T-helper 1 cell treated with Interleukin-12 subunit alpha and Interleukin-12 subunit beta and Interleukin-4 antibody, amounts not matched to agents 30 μg/mL and 1 μg/mL, for 36 hours (primary cell): ENCODE measurements around the gene SLC27A3.

Source experiments
- H3K27ac Mint-ChIP-seq: one replicate; pipeline ENCODE4 v1.8.0; 2021; ENCODE audit warnings: mild to moderate bottlenecking, mixed read lengths
- H3K27me3 Mint-ChIP-seq: one replicate; pipeline ENCODE4 v1.8.0; 2021; ENCODE audit warnings: low read depth, mixed read lengths
- H3K36me3 Mint-ChIP-seq: one replicate; pipeline ENCODE4 v1.8.0; 2021; ENCODE audit warnings: low read depth, mixed read lengths
- H3K4me1 Mint-ChIP-seq: one replicate; pipeline ENCODE4 v1.8.0; 2021; ENCODE audit warnings: low read depth, mixed read lengths
- H3K4me3 Mint-ChIP-seq: one replicate; pipeline ENCODE4 v1.8.0; 2021; ENCODE audit warnings: mild to moderate bottlenecking, moderate library complexity, mixed read lengths
- H3K9me3 Mint-ChIP-seq: one replicate; pipeline ENCODE4 v1.8.0; 2021; ENCODE audit warnings: mixed read lengths

Gene SLC27A3, protein sequence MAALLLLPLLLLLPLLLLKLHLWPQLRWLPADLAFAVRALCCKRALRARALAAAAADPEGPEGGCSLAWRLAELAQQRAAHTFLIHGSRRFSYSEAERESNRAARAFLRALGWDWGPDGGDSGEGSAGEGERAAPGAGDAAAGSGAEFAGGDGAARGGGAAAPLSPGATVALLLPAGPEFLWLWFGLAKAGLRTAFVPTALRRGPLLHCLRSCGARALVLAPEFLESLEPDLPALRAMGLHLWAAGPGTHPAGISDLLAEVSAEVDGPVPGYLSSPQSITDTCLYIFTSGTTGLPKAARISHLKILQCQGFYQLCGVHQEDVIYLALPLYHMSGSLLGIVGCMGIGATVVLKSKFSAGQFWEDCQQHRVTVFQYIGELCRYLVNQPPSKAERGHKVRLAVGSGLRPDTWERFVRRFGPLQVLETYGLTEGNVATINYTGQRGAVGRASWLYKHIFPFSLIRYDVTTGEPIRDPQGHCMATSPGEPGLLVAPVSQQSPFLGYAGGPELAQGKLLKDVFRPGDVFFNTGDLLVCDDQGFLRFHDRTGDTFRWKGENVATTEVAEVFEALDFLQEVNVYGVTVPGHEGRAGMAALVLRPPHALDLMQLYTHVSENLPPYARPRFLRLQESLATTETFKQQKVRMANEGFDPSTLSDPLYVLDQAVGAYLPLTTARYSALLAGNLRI

DNA sequence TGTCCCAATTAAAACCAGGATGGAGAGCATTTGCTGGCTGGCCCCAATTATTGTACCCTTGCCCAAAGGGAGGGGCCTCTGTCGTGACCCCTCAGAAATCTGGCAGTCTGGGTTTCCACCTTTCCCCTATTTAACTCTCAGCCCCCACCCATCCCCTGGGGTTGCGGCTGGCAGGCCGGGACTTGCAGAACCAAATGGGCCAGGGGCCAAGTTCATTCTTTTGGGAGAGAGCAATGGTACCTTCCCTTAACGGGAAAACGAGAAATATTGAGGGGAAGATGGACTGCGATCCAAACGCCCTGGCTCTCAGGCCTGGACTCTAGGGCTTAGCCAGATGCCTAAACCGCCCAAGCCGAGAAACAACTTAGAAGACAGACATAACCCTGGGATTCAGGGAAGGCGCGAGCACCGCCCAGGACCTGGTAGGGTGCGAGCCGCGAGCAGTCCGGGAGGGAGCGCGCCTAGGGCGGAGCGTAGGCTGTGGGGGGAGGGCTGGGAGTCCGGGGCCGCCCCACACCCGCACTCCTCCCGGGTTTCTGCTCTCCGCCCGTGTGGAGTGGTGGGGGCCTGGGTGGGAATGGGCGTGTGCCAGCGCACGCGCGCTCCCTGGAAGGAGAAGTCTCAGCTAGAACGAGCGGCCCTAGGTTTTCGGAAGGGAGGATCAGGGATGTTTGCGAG is at the start of gene SLC27A3:
TSS of gene SLC27A3 (plus strand) at position 628 of the 678 bp plus-strand sequence. CDS start 91 bp downstream, outside the sequence.
- no peaks in the 10 kb centered on the region for H3K27me3 Mint-ChIP-seq
- peak within 1 kb of the TSS; percentile 77 for H3K27ac Mint-ChIP-seq
- H3K4me1 Mint-ChIP-seq, result peaks cover 17% of the 10 kb centered on the region
- H3K4me3 Mint-ChIP-seq, result peak within 1 kb of the TSS; percentile 79
- H3K9me3 Mint-ChIP-seq, result no peaks in the 10 kb centered on the region
- H3K36me3 Mint-ChIP-seq, result peaks cover 32% of the 10 kb centered on the region

DNA sequence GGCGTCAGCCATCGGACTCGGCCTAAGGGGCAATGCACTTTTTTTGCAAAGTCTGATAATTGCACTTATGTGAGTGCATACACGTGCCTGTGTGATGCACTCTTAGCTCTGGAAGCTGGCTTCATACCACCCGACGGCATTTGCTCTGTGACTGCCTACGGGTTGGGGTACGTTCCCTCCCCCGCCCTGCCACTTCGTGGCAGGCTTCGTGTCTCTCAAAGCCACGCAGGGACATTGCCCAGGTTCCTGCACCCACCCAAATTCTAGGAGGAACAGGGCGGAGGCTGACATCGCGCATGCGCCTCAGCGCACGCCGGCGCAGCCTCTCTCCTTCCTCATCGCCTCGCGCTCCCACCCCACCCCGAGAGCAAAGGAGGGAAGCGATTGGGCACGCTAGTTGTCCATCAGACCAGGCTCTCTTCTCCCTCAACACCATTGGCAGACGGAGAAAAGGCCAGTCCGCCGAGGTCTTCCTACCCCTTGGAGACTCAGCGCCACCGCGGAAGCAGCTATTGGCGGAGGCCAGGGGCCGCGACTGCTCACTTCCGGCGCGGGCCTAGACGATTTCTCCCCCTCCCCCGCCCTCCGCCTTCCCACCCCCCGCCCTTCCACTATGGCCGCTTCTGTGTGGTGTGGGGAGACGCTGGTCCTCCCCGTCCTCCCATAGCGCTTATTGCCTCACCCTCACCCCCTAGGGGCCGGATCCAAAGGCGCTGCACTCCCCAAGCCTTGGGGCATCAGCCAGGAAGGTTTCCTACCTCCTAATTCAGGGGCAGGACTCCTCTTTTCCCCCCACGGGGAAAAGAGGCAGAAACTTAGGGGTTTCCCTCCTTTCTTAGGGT is 47.5 kb upstream of the SLC27A3 start, which contains the start of gene INTS3:
TSS of gene INTS3 (plus strand) at position 588 of the 842 bp plus-strand sequence. CDS start 585 bp downstream, outside the sequence.
- Mint-ChIP-seq H3K4me3 (peak within 1 kb of the TSS; percentile 98), H3K27me3 (no peaks in the 10 kb centered on the region), H3K4me1 (peaks cover 16% of the 10 kb centered on the region), H3K27ac (peak within 1 kb of the TSS; percentile 95), H3K9me3 (no peaks in the 10 kb centered on the region), H3K36me3 (peaks cover 11% of the 10 kb centered on the region)

DNA sequence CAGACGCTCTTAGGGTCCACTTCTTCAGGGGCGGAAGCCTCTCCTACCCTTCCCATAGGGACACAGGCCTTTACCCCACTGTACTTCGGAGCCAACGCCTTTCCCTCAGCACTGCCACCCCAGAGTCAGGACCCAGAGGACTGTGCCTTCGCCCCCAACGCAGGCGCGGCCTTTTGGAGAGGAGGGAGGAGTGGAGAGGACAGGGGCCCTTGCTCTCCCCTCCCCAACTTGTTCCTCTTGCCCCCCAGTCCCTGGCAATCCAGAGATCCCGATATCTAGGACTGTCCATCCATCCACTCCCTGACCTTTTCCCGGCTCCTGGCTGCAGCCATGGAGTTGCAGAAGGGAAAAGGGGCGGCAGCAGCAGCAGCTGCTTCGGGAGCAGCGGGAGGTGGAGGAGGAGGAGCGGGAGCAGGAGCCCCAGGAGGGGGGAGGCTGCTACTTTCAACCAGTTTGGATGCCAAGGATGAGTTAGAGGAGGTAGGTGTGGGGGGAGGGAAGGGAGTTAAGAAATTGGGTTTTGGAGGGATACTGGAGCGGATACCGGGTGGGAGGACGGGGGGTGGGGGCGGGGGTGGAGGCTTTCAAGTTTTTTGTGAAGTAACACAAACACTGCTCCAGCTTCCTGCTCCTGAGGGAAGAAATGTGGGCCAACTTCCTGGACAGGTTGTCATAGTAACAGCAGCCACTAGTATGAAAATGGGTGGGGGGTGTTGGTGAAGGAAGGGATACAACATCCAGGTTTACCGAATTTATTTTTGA is 46.7 kb upstream of the SLC27A3 start:
- Mint-ChIP-seq H3K4me3 (peak overlapping the region; percentile 98), H3K27ac (peak overlapping the region; percentile 95), H3K4me1 (peaks cover 14% of the 10 kb centered on the region), H3K36me3 (peaks cover 11% of the 10 kb centered on the region), H3K9me3 (no peaks in the 10 kb centered on the region), H3K27me3 (no peaks in the 10 kb centered on the region)

DNA sequence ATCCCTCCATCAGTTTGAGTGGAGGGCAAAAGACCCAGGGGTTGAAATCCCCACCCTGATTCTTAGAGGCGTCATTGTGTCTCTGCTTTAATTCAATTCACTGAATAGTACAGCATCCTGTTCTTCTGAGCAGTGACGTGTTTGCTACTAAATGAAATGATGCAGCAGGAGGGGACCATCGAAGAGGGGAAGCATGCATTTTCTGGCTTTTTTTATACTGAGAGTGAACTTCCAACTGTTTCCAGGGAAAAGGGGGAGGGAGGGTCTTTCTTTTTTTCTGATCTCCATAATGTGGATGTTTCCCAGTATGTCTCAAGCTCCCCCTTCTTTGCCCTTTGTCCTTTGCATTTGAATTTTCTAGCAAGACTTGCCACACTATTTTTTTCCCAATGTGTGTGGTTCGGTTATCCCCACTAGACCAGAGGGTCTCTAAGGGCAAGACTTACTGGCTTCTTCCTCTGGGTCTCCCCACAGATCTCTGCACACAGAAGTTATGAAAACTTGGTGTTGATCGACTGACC is 44.7 kb upstream of the SLC27A3 start:
- H3K27me3 Mint-ChIP-seq, result no peaks in the 10 kb centered on the region
- H3K4me1 Mint-ChIP-seq, result peaks cover 14% of the 10 kb centered on the region
- H3K4me3 Mint-ChIP-seq, result peak overlapping the region; percentile 51
- peaks cover 16% of the 10 kb centered on the region for H3K36me3 Mint-ChIP-seq
- no peaks in the 10 kb centered on the region for H3K9me3 Mint-ChIP-seq
- H3K27ac Mint-ChIP-seq, result peak overlapping the region; percentile 64

DNA sequence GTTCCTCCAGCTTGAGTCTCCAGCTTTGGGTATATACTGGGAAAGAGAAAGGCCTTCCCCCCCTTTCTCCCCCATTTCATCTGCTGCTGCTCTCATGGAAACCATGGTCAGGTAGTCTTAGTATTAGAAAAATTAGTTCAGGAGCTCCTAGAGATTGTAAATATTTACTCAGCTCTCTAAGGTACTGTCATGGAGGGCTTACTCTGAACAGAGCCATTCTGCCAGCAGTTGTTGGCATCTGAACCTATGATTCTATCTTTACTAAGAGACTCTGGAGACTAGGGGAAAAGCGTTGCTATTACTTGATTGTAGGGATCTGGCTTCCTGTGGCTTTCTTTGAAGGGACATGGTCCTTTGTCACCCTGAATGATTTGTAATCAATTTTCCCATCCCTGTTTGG is 41.2 kb upstream of the SLC27A3 start:
- peaks cover 14% of the 10 kb centered on the region for H3K36me3 Mint-ChIP-seq
- H3K27ac Mint-ChIP-seq, result no peak overlapping the region
- no peaks in the 10 kb centered on the region for H3K9me3 Mint-ChIP-seq
- no peak overlapping the region for H3K4me3 Mint-ChIP-seq
- peaks cover 12% of the 10 kb centered on the region for H3K4me1 Mint-ChIP-seq
- no peaks in the 10 kb centered on the region for H3K27me3 Mint-ChIP-seq

DNA sequence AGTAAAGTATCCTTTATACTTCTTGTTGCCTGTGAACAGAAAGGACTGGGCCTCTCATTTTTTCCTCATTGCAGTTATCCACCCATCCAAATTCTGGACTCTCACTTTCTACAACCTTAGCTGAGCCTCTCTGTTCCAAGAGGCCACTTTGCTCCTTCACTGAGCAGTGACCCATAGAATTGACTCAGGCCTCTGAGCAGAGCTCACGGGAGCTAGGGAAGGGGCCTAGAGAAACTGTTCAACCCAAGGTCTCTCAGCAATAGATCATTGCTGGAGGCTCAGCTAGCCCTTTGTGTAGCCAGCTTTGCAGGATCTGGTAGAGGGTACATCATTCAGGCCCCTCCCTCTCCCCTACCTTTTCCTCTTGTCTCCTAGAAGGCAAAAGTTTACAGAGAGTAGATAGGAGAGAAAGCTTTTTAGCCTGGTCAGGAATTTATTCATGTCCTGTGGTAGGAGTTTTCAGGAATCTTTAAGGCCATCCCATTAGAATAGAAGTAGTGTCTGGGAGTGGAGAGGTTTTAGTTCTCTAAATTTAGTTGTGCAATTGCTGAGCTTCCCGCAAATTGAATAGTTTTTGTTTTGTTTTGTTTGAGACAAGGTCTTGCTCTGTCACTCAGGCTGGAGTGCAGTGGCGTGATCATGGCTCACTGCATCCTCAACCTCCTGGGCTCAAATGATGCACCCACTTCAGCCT is 40.7 kb upstream of the SLC27A3 start:
- Mint-ChIP-seq H3K27ac (no peak overlapping the region), H3K9me3 (no peaks in the 10 kb centered on the region), H3K36me3 (peaks cover 9% of the 10 kb centered on the region), H3K27me3 (no peaks in the 10 kb centered on the region), H3K4me3 (no peak overlapping the region), H3K4me1 (peaks cover 7% of the 10 kb centered on the region)

DNA sequence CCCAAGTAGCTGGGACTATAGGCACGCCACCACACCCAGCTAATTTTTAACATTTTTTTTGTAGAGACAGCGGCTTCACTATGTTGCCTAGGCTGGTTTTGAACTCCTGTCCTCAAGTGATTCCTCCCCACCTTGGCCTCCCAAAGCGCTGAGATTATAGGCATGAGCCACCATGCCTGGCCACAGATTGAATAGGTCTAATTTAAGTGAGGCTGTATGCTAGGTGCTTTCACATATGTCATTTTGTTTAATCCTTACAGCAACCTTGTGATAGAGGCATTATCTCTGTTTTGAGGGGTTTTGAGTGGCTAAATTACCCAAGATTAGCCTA is 40.2 kb upstream of the SLC27A3 start:
- no peak overlapping the region for H3K4me3 Mint-ChIP-seq
- H3K27me3 Mint-ChIP-seq, result no peaks in the 10 kb centered on the region
- H3K9me3 Mint-ChIP-seq, result no peaks in the 10 kb centered on the region
- peaks cover 3% of the 10 kb centered on the region for H3K4me1 Mint-ChIP-seq
- H3K27ac Mint-ChIP-seq, result no peak overlapping the region
- H3K36me3 Mint-ChIP-seq, result peaks cover 9% of the 10 kb centered on the region

DNA sequence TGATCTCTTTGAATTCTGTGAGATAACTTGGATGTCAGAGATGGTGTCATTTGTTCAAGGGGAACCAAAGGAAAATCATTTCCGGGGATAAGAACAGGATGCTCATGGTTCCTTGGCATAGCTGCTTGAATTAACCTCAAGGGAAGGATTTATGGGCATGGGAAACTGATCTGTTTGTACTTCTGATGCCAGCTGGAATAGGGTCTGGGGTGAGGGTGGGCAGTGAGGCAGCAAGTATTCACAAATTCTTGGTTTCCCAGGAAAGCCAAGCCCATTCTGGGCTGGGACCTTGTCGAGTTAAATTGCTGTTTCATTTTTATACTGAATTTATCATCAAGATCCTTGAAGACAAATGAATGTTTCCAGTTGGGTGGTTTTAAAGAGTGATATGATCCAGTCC is 33.2 kb upstream of the SLC27A3 start:
- Mint-ChIP-seq H3K9me3 (no peaks in the 10 kb centered on the region), H3K4me1 (peaks cover 6% of the 10 kb centered on the region), H3K4me3 (no peak overlapping the region), H3K36me3 (peaks cover 41% of the 10 kb centered on the region), H3K27me3 (no peaks in the 10 kb centered on the region), H3K27ac (no peak overlapping the region)

DNA sequence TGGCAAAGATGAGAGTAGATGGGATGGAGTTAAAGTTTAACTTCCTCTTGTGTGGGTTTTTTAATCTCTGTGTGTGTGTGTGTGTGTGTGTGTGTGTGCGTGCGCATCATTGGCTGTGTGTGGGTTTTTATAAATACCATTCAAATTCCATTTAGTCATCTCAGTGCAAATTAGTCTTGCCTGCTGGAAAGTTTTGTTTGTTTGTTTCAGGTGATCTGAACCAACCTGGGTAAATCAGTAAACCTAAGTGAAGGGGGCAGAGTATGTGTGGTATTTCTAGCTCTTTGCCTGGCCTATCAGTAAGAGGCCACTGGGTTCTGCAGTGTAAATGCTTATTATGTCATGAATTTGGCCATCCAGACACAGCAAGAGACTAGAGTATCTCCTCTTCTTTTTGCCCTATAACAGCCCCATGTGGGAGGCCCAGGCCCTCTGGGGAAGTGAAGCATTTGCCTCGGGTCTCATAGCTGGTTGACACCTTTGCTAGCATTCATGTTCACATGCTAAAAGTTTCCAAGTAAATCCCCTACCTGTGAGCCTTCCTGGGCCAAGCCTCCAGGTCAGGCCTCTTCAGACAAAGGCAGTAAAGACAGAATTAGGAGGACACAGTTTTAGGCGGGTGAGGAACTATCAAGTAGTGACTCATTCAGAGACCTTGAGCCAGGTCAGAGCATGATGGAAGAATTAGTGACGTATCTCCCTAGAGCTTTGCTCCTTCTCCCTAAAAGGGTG is 32.6 kb upstream of the SLC27A3 start:
- Mint-ChIP-seq H3K36me3 (peaks cover 45% of the 10 kb centered on the region), H3K4me3 (no peak overlapping the region), H3K27ac (no peak overlapping the region), H3K4me1 (peaks cover 6% of the 10 kb centered on the region), H3K9me3 (no peaks in the 10 kb centered on the region), H3K27me3 (no peaks in the 10 kb centered on the region)

DNA sequence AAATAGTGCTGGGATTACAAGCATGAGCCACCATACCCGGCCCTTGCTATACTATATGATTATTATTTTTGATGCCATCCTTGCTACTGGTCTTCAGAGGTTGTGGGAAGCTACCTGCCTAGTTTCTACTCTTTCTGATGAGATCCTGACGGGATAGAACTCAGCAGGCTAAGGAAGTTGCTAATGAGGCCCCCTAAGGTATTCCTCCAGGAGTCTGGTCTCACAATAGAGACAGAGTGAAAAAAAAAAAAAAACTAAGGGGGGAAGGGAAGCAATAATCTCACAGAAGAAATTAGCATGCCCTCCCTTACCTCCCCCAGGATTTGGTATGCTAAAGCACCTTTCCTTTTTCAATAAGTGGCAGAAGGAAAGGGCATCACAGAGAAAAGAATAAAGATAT is 29.8 kb upstream of the SLC27A3 start:
- peaks cover 13% of the 10 kb centered on the region for H3K4me1 Mint-ChIP-seq
- H3K4me3 Mint-ChIP-seq, result no peak overlapping the region
- no peaks in the 10 kb centered on the region for H3K27me3 Mint-ChIP-seq
- H3K9me3 Mint-ChIP-seq, result no peaks in the 10 kb centered on the region
- no peak overlapping the region for H3K27ac Mint-ChIP-seq
- H3K36me3 Mint-ChIP-seq, result peaks cover 60% of the 10 kb centered on the region

DNA sequence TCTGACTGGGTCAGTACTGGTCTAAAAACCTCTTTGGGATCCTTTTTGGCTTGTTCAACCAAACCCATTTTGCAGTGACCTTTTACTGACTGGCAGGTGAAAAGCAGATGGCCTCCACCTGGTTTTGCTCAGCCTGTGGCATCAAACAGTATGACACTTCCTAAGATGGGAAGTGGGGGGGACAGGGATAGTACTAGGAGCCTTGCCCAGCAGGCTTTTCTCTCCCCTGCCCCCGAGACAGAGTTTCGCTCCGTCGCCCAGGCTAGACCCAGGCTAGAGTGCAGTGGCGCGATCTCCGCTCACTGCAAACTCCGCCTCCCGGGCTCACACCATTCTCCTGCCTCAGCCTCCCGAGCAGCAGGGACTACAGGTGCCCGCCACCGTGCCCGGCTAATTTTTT is 29.0 kb upstream of the SLC27A3 start:
- Mint-ChIP-seq H3K36me3 (peaks cover 57% of the 10 kb centered on the region), H3K4me3 (no peak overlapping the region), H3K4me1 (peaks cover 13% of the 10 kb centered on the region), H3K9me3 (no peaks in the 10 kb centered on the region), H3K27me3 (no peaks in the 10 kb centered on the region), H3K27ac (no peak overlapping the region)

DNA sequence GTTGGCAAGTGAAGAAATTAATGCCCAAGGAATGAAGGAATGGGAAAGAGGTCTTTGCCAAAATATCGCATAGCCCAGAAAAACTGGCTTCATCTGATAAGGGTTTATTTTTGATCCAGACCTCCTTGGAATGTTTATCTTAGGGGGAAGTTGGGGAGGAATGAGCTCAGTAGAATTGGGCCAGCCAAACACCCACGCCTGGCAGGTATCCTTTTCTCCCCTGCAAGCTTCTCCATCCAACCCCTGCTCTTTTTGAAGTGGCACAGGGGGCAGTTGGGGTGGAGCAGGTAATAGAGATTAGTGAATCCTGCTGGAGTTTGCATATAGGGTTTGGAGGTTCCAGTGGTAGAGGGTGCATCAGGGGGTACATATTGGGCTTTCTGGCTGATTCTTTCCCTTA is 26.3 kb upstream of the SLC27A3 start:
- Mint-ChIP-seq H3K27me3 (no peaks in the 10 kb centered on the region), H3K4me1 (peaks cover 6% of the 10 kb centered on the region), H3K27ac (no peak overlapping the region), H3K4me3 (no peak overlapping the region), H3K36me3 (peaks cover 50% of the 10 kb centered on the region), H3K9me3 (no peaks in the 10 kb centered on the region)
